HepG2 (cell line): ENCODE results near the gene PAQR5.

Experiments
- ASH2L ChIP-seq: fragments of 300-600, 200-600 bp; sonication (generic); IDR thresholded peaks from 2 replicates; pipeline ENCODE4 v1.7.0; 2017; ENCODE audit warnings: low read depth, mild to moderate bottlenecking, moderate library complexity, mixed read lengths, low read length; ENCODE audit not compliant: insufficient read length
- TF ChIP-seq, protein P1 (sequence below): sonication (generic); formaldehyde crosslinking; IDR thresholded peaks from 2 replicates; pipeline ENCODE4 v1.4.0; 2020; ENCODE audit warnings: missing genetic modification reagents

DNA sequence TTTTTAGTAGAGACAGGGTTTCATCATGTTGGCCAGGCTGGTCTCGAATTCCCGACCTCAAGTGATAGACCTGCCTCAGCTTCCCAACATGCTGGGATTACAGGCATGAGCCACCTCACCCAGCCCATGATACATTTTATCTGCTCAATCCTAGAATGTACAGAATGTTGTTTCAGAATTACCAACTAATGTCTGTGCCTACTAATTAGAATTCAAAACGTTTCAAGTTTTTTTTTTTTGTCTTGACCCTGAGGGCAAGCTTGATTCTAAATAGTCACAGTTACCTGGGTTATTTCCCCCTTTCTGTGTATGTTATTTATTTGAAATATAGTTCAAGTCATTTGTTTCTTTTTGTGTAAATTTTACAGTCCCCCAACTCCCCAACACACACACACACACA is 110.1 kb downstream of the PAQR5 start:
- no peak for TF ChIP-seq ASH2L
- TF ChIP-seq, protein P1, sequence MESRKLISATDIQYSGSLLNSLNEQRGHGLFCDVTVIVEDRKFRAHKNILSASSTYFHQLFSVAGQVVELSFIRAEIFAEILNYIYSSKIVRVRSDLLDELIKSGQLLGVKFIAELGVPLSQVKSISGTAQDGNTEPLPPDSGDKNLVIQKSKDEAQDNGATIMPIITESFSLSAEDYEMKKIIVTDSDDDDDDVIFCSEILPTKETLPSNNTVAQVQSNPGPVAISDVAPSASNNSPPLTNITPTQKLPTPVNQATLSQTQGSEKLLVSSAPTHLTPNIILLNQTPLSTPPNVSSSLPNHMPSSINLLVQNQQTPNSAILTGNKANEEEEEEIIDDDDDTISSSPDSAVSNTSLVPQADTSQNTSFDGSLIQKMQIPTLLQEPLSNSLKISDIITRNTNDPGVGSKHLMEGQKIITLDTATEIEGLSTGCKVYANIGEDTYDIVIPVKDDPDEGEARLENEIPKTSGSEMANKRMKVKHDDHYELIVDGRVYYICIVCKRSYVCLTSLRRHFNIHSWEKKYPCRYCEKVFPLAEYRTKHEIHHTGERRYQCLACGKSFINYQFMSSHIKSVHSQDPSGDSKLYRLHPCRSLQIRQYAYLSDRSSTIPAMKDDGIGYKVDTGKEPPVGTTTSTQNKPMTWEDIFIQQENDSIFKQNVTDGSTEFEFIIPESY (CRISPR knock-in tag), result no peak
